ENCODE results near the gene CEP72.

The CEP72 gene

GRCh38 chr5:590346-590745 lies 21.8 kb upstream of the CEP72 start:
- Histone ChIP-seq H4K8ac (ENCODE audit: low read depth, low read length) (no peak overlapping the region), H4K91ac (ENCODE audit: low read depth, low read length, poor library complexity) (no peak overlapping the region), H3K79me1 (ENCODE audit: low read depth, low read length) (no peaks in the 10 kb centered on the region), H2BK15ac (ENCODE audit: low read length) (no peak overlapping the region), H2BK120ac (ENCODE audit: low read depth, low read length) (no peak overlapping the region), H3K9me3 (replicated peaks in 1 of 2; ENCODE audit: control insufficient read depth in 2 of 2, insufficient read depth in 1 of 2, low read depth in 1 of 2, low read length in 2 of 2) (peaks cover 0 to 2% of the 10 kb centered on the region in 2 donors), H2AK5ac (ENCODE audit: low read depth, low read length) (no peak overlapping the region), H2BK5ac (ENCODE audit: low read length) (no peak overlapping the region), H3K4ac (ENCODE audit: low read length) (no peak overlapping the region), H3K27me3 (ENCODE audit: control insufficient read depth in 3 of 3, insufficient read depth in 3 of 3, low read depth in 1 of 3, low read length in 3 of 3) (peaks cover 0 to 36% (median 0%) of the 10 kb centered on the region in 3 experiments), H2BK12ac (ENCODE audit: low read length) (no peak overlapping the region), H3K23ac (ENCODE audit: low read depth, low read length, poor library complexity) (no peak overlapping the region), H3K14ac (ENCODE audit: low read length) (no peak overlapping the region), H2AFZ (ENCODE audit: low read length) (no peak overlapping the region), H3K4me3 (ENCODE audit: low read length in 2 of 2) (no peak overlapping the region), H3K18ac (ENCODE audit: low read length) (no peak overlapping the region), H3K27ac (replicated peaks; ENCODE audit: low read length) (no peak overlapping the region), H3K36me3 (replicated peaks in 1 of 2; ENCODE audit: control insufficient read depth in 2 of 2, insufficient read depth in 2 of 2, low read length in 2 of 2) (no peaks in the 10 kb centered on the region), H3K4me2 (ENCODE audit: insufficient read depth, low read length, poor library complexity, severe bottlenecking) (no peak overlapping the region), H3K4me1 (ENCODE audit: control insufficient read depth in 2 of 2, insufficient read depth in 1 of 2, low read depth in 1 of 2, low read length in 2 of 2) (peaks cover 0 to 2% of the 10 kb centered on the region in 2 donors), H3K9ac (ENCODE audit: low read depth, low read length, poor library complexity) (no peak overlapping the region)
- DNase-seq (ENCODE audit: low spot score): no peak

DNA sequence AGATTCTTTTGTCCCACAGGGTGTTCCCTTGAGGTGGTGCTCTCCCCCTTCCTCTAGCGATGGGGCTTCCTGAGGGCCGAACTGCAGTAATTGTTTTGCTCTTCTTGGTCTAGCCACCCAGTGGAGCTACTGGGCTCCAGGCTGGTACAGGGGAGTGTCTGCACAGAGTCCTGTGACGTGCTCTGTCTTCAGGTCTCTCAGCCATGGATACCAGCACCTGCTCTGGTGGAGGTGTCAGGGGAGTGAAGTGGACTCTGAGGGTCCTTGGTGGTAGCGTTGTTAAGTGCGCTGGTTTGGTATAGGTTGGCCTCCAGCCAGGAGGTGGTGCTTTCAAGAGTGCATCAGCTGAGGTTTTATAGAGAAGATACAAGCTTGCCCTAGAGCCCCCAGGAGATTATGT lies 20.4 kb upstream of the CEP72 start:
- peaks cover 0 to 36% (median 0%) of the 10 kb centered on the region in 3 experiments for H3K27me3 ChIP-seq (ENCODE audit: control insufficient read depth in 3 of 3, insufficient read depth in 3 of 3, low read depth in 1 of 3, low read length in 3 of 3)

GRCh38 chr5:592158-592557 lies 20.0 kb upstream of the CEP72 start:
- Histone ChIP-seq H2BK12ac (ENCODE audit: low read length) (no peak overlapping the region), H3K4me3 (ENCODE audit: low read length in 2 of 2) (no peak overlapping the region), H3K4ac (ENCODE audit: low read length) (no peak overlapping the region), H4K91ac (ENCODE audit: low read depth, low read length, poor library complexity) (no peak overlapping the region), H3K27me3 (ENCODE audit: control insufficient read depth in 3 of 3, insufficient read depth in 3 of 3, low read depth in 1 of 3, low read length in 3 of 3) (peaks cover 0 to 37% (median 0%) of the 10 kb centered on the region in 3 experiments), H3K4me1 (ENCODE audit: control insufficient read depth in 2 of 2, insufficient read depth in 1 of 2, low read depth in 1 of 2, low read length in 2 of 2) (peaks cover 0 to 2% of the 10 kb centered on the region in 2 donors), H2BK120ac (ENCODE audit: low read depth, low read length) (no peak overlapping the region), H2AK5ac (ENCODE audit: low read depth, low read length) (peak overlapping the region; percentile 16), H3K23ac (ENCODE audit: low read depth, low read length, poor library complexity) (no peak overlapping the region), H3K27ac (replicated peaks; ENCODE audit: low read length) (no peak overlapping the region), H3K9ac (ENCODE audit: low read depth, low read length, poor library complexity) (no peak overlapping the region), H3K18ac (ENCODE audit: low read length) (peak overlapping the region; percentile 39), H2BK15ac (ENCODE audit: low read length) (no peak overlapping the region), H3K14ac (ENCODE audit: low read length) (no peak overlapping the region), H2BK5ac (ENCODE audit: low read length) (no peak overlapping the region), H3K4me2 (ENCODE audit: insufficient read depth, low read length, poor library complexity, severe bottlenecking) (no peak overlapping the region), H3K79me1 (ENCODE audit: low read depth, low read length) (no peaks in the 10 kb centered on the region), H3K36me3 (replicated peaks in 1 of 2; ENCODE audit: control insufficient read depth in 2 of 2, insufficient read depth in 2 of 2, low read length in 2 of 2) (no peaks in the 10 kb centered on the region), H2AFZ (ENCODE audit: low read length) (no peak overlapping the region), H4K8ac (ENCODE audit: low read depth, low read length) (no peak overlapping the region), H3K9me3 (replicated peaks in 1 of 2; ENCODE audit: control insufficient read depth in 2 of 2, insufficient read depth in 1 of 2, low read depth in 1 of 2, low read length in 2 of 2) (peaks cover 0 to 2% of the 10 kb centered on the region in 2 donors)
- WGBS, 2 donors (ENCODE audit: extremely low coverage in 2 of 2, insufficient read length in 2 of 2, insufficient replicate concordance in 1 of 2): no CpG with 5 or more reads among the region's 5 CpGs
- no peak for DNase-seq (ENCODE audit: low spot score)

More for the DNA sequence above, 20.4 kb upstream of the CEP72 start:
- H3K14ac ChIP-seq (ENCODE audit: low read length): no peak overlapping the region
- no peak for DNase-seq (ENCODE audit: low spot score)
- H2BK15ac ChIP-seq (ENCODE audit: low read length): no peak overlapping the region
- peaks cover 0 to 2% of the 10 kb centered on the region in 2 donors for H3K9me3 ChIP-seq (replicated peaks in 1 of 2; ENCODE audit: control insufficient read depth in 2 of 2, insufficient read depth in 1 of 2, low read depth in 1 of 2, low read length in 2 of 2)
- no peak overlapping the region for H2BK12ac ChIP-seq (ENCODE audit: low read length)
- no peak overlapping the region for H4K8ac ChIP-seq (ENCODE audit: low read depth, low read length)
- H4K91ac ChIP-seq (ENCODE audit: low read depth, low read length, poor library complexity): no peak overlapping the region
- WGBS, 2 donors (ENCODE audit: extremely low coverage in 2 of 2, insufficient read length in 2 of 2, insufficient replicate concordance in 1 of 2): no CpG with 5 or more reads among the region's 5 CpGs
- no peak overlapping the region for H3K18ac ChIP-seq (ENCODE audit: low read length)
- no peak overlapping the region for H3K23ac ChIP-seq (ENCODE audit: low read depth, low read length, poor library complexity)
- no peak overlapping the region for H3K9ac ChIP-seq (ENCODE audit: low read depth, low read length, poor library complexity)
- no peak overlapping the region for H2AK5ac ChIP-seq (ENCODE audit: low read depth, low read length)
- no peak overlapping the region for H2BK5ac ChIP-seq (ENCODE audit: low read length)
- H2AFZ ChIP-seq (ENCODE audit: low read length): no peak overlapping the region
- no peak overlapping the region for H2BK120ac ChIP-seq (ENCODE audit: low read depth, low read length)
- no peaks in the 10 kb centered on the region for H3K36me3 ChIP-seq (replicated peaks in 1 of 2; ENCODE audit: control insufficient read depth in 2 of 2, insufficient read depth in 2 of 2, low read length in 2 of 2)
- no peak overlapping the region for H3K4me2 ChIP-seq (ENCODE audit: insufficient read depth, low read length, poor library complexity, severe bottlenecking)
- H3K4me1 ChIP-seq (ENCODE audit: control insufficient read depth in 2 of 2, insufficient read depth in 1 of 2, low read depth in 1 of 2, low read length in 2 of 2): peaks cover 0 to 2% of the 10 kb centered on the region in 2 donors
- H3K4ac ChIP-seq (ENCODE audit: low read length): no peak overlapping the region
- no peaks in the 10 kb centered on the region for H3K79me1 ChIP-seq (ENCODE audit: low read depth, low read length)
- no peak overlapping the region for H3K4me3 ChIP-seq (ENCODE audit: low read length in 2 of 2)
- no peak overlapping the region for H3K27ac ChIP-seq (replicated peaks; ENCODE audit: low read length)

GRCh38 chr5:593511-593910 lies 18.6 kb upstream of the CEP72 start:
- Histone ChIP-seq H2BK15ac (ENCODE audit: low read length) (no peak overlapping the region), H2BK120ac (ENCODE audit: low read depth, low read length) (no peak overlapping the region), H3K36me3 (replicated peaks in 1 of 2; ENCODE audit: control insufficient read depth in 2 of 2, insufficient read depth in 2 of 2, low read length in 2 of 2) (no peaks in the 10 kb centered on the region), H2AFZ (ENCODE audit: low read length) (no peak overlapping the region), H4K8ac (ENCODE audit: low read depth, low read length) (no peak overlapping the region), H3K4me3 (ENCODE audit: low read length in 2 of 2) (peak overlapping the region in 1 of 2 donors; percentile 44), H3K4ac (ENCODE audit: low read length) (no peak overlapping the region), H3K18ac (ENCODE audit: low read length) (no peak overlapping the region), H3K4me1 (ENCODE audit: control insufficient read depth in 2 of 2, insufficient read depth in 1 of 2, low read depth in 1 of 2, low read length in 2 of 2) (peaks cover 0 to 2% of the 10 kb centered on the region in 2 donors), H3K23ac (ENCODE audit: low read depth, low read length, poor library complexity) (no peak overlapping the region), H3K4me2 (ENCODE audit: insufficient read depth, low read length, poor library complexity, severe bottlenecking) (no peak overlapping the region), H3K9ac (ENCODE audit: low read depth, low read length, poor library complexity) (no peak overlapping the region), H4K91ac (ENCODE audit: low read depth, low read length, poor library complexity) (no peak overlapping the region), H2BK5ac (ENCODE audit: low read length) (no peak overlapping the region), H2AK5ac (ENCODE audit: low read depth, low read length) (no peak overlapping the region), H3K79me1 (ENCODE audit: low read depth, low read length) (no peaks in the 10 kb centered on the region), H3K27me3 (ENCODE audit: control insufficient read depth in 3 of 3, insufficient read depth in 3 of 3, low read depth in 1 of 3, low read length in 3 of 3) (peaks cover 0 to 45% (median 0%) of the 10 kb centered on the region in 3 experiments), H3K14ac (ENCODE audit: low read length) (no peak overlapping the region), H2BK12ac (ENCODE audit: low read length) (no peak overlapping the region), H3K9me3 (replicated peaks in 1 of 2; ENCODE audit: control insufficient read depth in 2 of 2, insufficient read depth in 1 of 2, low read depth in 1 of 2, low read length in 2 of 2) (no peaks in the 10 kb centered on the region), H3K27ac (replicated peaks; ENCODE audit: low read length) (no peak overlapping the region)
- DNase-seq (ENCODE audit: low spot score): no peak
- WGBS, 2 donors (ENCODE audit: extremely low coverage in 2 of 2, insufficient read length in 2 of 2, insufficient replicate concordance in 1 of 2): no CpG with 5 or more reads among the region's 8 CpGs
